Cardiac muscle cell (in vitro differentiated cells and primary cell): ENCODE measurements around the gene RGS8. TPM values are rescaled to one million over a fixed set of nuclear protein-coding genes. Genes with fewer than 3 reads are reported as not detected.

Source experiments
- DNase-seq, 2 donors: peaks; one replicate each; pipeline versions ENCODE4 v3.0.0 to v3.0.0-alpha.2; 2010 to 2017; ENCODE audit warnings: low read depth in 1 of 2, low spot score in 1 of 2
- H3K27ac ChIP-seq: fragments of 200-600 bp; sonication (generic); 2 replicates; pipeline ENCODE4 v1.5.1; 2016
- H3K27me3 ChIP-seq: fragments of 200-600 bp; sonication (generic); 2 replicates; pipeline ENCODE4 v1.6.0; 2016; ENCODE audit warnings: control low read depth
- H3K36me3 ChIP-seq: fragments of 200-600 bp; sonication (generic); 2 replicates; pipeline ENCODE4 v1.5.1; 2016; ENCODE audit warnings: control low read depth
- H3K4me1 ChIP-seq: fragments of 200-600 bp; sonication (generic); 2 replicates; pipeline ENCODE4 v1.8.1; 2017; ENCODE audit warnings: low read depth, mild to moderate bottlenecking, mixed run types
- H3K4me3 ChIP-seq: fragments of 200-600 bp; sonication (generic); 2 replicates; pipeline ENCODE4 v1.5.1; 2016; ENCODE audit warnings: mild to moderate bottlenecking
- H3K9me3 ChIP-seq: fragments of 200-600 bp; sonication (generic); 2 replicates; pipeline ENCODE4 v1.5.1; 2017; ENCODE audit warnings: low read depth, mild to moderate bottlenecking, control low read depth
- polyA plus RNA-seq: library from polyadenylated mRNA; unstranded; fragments of >200 nt; fragmentation: Nextera tagmentation; extraction: Ambion mirVana; gene quantifications from 2 replicates; pipeline ENCODE4 v1.2.1, GENCODE V29; 2016
- total RNA-seq: library from RNA; depleted of rRNA; stranded (reverse); fragments of >200 nt; gene quantifications from 2 replicates; pipeline ENCODE4 v1.2.3, GENCODE V29; 2016
- TF ChIP-seq, protein P1 (sequence below): IDR thresholded peaks from 2 replicates; pipeline ENCODE4 v1.5.1; 2012; ENCODE audit warnings: low read depth, mild to moderate bottlenecking, low read length

RGS8 gene
- total and polyA plus RNA-seq, 2 experiments from 2014 or later = 2.2 TPM; not detected in 1

DNA sequence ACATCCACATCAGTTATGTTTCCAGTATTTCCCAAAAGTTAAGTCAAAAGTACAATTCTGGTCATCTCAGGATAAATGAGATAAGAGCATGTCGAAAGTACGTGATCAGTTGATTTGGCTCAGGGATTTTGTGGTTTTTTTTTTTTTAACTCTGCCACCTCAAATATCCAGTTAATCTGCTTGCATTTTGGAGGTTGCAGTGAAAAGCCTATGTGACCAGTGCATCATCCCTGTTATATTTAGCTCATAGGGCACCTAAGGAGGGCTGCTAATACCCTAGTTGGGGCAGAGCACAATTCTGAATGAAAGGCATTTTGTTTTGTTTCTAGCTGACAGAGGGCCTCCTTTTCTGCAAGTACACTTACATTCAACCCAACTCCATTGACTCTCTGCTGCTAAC lies 48.5 kb downstream of the RGS8 start:
- Histone ChIP-seq H3K9me3 (no peaks in the 10 kb centered on the region), H3K27ac (no peak overlapping the region), H3K4me1 (no peaks in the 10 kb centered on the region), H3K27me3 (no peaks in the 10 kb centered on the region), H3K36me3 (no peaks in the 10 kb centered on the region), H3K4me3 (no peak overlapping the region)
- TF ChIP-seq, protein P1, sequence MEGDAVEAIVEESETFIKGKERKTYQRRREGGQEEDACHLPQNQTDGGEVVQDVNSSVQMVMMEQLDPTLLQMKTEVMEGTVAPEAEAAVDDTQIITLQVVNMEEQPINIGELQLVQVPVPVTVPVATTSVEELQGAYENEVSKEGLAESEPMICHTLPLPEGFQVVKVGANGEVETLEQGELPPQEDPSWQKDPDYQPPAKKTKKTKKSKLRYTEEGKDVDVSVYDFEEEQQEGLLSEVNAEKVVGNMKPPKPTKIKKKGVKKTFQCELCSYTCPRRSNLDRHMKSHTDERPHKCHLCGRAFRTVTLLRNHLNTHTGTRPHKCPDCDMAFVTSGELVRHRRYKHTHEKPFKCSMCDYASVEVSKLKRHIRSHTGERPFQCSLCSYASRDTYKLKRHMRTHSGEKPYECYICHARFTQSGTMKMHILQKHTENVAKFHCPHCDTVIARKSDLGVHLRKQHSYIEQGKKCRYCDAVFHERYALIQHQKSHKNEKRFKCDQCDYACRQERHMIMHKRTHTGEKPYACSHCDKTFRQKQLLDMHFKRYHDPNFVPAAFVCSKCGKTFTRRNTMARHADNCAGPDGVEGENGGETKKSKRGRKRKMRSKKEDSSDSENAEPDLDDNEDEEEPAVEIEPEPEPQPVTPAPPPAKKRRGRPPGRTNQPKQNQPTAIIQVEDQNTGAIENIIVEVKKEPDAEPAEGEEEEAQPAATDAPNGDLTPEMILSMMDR = no peak
- no peak for DNase-seq

Other genes with a start within 250 kb of the RGS8 start
- gene RGSL1, start 234.4 kb downstream of the RGS8 start, total RNA-seq = not detected in 2 replicates
- gene RGSL1, start 234.4 kb downstream of the RGS8 start, polyA plus RNA-seq = not detected in 2 replicates
- 1.5 and 2.2 TPM in 2 replicates for gene RNASEL, start 95.3 kb downstream of the RGS8 start, total RNA-seq
- gene RNASEL, start 95.3 kb downstream of the RGS8 start, polyA plus RNA-seq = 0.87 and 3.5 TPM in 2 replicates
- gene RGS16, start 80.2 kb downstream of the RGS8 start, total RNA-seq = 1.3 and 1.9 TPM in 2 replicates
- 0.93 and 2.0 TPM in 2 replicates for gene RGS16, start 80.2 kb downstream of the RGS8 start, polyA plus RNA-seq
- 0.66 and 1.5 TPM in 2 replicates for gene NPL, start 105.2 kb upstream of the RGS8 start, total RNA-seq
- 1.9 and 3.4 TPM in 2 replicates for gene NPL, start 105.2 kb upstream of the RGS8 start, polyA plus RNA-seq
- 123 and 183 TPM in 2 replicates for gene DHX9, start 154.8 kb upstream of the RGS8 start, total RNA-seq
- 97.6 and 168 TPM in 2 replicates for gene DHX9, start 154.8 kb upstream of the RGS8 start, polyA plus RNA-seq